HG03097 (cell line): Measurements from ENCODE around the gene ANKRD63.

Experiments
- ATAC-seq: cut with Tn5 transposase; IDR thresholded peaks from one replicate; pipeline ENCODE4 v1.9.1; 2021; ENCODE audit not compliant: unreplicated experiment, low FRiP score

ANKRD63 gene

GRCh38 chr15:40282869-40283614 lies at the start of gene ANKRD63:
Gene ANKRD63, minus strand, starts transcription at chr15:40283064. Its CDS starts 478 bp downstream, at chr15:40282586.
- ATAC-seq, result no peak

GRCh38 chr15:40332113-40332781 lies 49.4 kb upstream of the ANKRD63 start:
- no peak for ATAC-seq

GRCh38 chr15:40331637-40332036 lies 48.8 kb upstream of the ANKRD63 start:
- ATAC-seq, result no peak

GRCh38 chr15:40331026-40331425 lies 48.2 kb upstream of the ANKRD63 start:
- no peak for ATAC-seq

DNA sequence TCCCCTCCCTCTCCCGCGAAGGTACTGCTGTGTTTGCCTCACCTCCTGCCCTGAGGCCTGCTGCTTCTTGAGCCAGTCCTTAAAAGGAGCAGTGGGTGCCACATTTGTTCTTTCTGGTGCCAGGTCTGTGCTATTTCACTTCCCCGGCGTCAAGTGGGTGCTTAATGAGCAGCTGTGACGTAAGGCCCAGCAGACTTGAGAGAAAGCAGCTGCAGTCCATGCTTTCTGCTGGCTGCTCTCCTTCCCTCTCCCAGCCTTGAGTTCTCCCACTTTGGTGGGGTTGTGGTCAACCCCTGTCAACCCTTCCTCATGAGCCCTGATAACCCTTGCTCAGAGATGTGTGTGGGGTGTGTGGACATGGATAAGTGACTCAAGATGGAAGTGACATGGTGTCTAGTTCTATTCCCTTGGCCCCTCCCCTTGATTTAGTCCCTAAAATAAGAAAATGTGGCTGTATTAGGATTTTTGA lies 47.5 kb upstream of the ANKRD63 start:
- ATAC-seq, result no peak

DNA sequence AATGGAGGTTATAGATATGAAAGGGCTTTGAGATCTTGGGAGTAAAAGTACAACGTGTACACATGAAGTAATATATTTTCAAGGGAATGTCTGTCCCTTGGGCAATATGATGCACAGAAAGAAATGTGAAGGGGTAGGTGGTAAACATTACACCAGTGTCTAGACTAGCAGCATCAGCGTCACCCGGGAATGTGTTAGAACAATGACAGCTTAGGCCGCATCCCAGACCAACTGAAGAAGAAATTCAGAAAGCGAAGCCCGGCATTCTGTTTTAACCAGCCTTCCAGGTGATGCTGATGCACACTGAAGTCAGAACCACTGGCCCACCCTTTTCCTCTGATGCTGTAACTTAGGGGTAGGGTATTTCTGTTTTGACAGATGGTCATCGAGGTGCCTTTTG lies 46.9 kb upstream of the ANKRD63 start:
- no peak for ATAC-seq

DNA sequence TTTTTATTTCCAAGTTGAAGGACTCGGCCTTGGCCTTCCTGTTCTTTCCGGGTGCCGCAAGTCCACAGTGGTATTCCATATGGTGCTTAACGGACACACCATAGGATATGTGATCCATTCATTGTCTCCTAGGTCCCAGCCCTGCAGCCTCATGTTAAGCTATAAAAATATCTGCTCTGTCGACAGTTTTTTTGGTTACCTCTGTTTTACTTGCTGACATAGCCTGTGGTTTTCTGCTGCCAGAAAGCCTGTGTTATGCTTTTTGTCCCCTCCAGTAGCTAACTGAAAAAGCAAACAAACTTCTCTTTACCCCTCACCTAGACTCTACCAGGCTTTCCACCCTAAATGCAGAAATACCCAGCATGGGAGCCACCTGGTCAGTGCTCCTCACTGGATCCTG lies 45.9 kb upstream of the ANKRD63 start:
- no peak for ATAC-seq

DNA sequence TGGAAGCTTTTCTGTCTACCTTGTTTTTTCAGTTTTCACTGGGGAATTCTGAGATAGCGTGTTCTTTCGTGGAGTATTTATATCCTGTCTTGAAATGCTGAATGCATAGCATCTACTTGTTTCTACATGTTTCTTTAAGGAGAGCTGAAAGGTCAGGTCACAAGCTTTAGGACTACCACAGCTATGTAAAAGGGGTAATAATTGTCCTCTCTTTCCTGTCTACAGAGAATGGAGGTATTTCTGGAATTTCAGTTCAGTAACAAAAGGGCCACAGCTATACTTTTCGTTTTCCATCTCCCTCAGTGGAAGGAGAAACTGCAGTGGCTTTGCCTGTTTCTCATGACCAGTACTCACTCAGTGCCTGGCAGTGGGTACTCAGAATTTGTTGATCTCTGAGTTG lies 45.3 kb upstream of the ANKRD63 start:
- no peak for ATAC-seq

- ATAC-seq, result no peak
These were observed 44.6 kb upstream of the ANKRD63 start for GRCh38 chr15:40327457-40327856.

GRCh38 chr15:40325700-40326099 lies 42.8 kb upstream of the ANKRD63 start:
- ATAC-seq, result no peak

DNA sequence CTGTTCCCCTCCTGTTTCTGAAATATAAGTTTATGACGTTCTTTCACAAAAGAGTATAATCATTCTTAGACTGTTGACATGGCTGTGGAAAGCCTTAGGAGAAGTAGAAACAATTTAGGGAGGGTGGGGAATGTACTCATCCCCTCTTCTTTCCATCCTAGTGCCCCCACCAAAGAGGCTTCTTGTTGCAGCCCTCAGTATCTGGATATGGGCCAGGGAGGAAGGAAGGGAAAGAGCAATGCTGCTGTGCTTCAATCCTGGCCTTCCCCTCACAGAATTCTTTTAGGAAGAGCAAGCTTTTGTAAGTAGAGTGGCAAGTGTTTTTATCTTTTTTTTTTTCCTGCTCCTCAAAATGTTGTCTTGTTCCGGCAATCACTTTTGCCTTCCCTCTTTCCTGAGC lies 42.3 kb upstream of the ANKRD63 start:
- no peak for ATAC-seq

DNA sequence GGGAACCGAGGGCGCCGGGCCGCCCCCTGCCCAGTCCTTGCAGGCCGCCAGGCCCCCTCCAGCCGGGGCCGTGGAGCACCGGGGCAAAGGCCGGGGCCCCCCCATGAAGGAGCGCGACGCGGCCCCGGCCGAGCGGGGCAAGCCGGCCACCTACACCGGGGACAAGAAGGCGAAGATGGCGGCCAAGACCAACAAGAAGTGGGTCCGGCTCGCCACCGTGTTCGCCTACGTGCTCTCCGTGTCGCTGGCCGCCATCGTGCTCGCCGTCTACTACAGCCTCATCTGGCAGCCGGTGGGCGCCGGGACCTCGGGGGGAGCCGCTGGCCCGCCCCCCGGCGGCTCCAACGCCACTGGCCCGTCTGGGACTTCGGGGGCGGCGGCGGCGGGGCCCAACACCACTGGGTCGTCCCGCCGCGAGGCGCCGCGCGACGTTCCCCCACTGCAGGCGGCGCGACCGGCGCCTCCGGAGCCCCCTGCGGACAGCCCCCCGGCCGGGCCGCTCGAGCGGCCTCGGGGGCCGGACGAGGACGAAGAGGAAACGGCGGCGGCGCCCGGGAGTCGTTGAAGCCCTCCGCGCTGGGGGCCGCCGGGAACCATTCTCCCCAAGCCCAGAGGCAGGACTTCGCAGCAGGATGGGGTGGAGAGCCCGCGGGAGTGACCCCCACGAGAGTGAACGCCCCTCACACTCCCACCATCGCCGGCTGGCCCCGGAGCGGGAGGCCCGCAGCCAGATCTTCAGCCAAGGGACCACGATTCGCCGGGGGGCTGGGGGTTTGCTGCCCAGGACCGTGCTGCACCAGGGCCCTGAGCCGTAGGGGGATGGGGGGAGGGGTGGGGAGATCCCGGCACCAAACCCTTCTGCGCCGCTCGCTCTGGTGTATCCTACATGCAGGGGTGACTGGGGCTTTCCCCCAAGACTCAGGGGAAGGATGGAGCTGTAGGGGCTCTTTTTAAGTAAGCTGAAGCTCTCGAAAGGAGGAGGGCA lies 41.4 kb upstream of the ANKRD63 start:
- ATAC-seq, result peak; percentile 5

GRCh38 chr15:40323239-40323952 lies 40.5 kb upstream of the ANKRD63 start, which contains the start of gene INAFM2:
Gene INAFM2, plus strand, starts transcription at chr15:40323692. Its CDS starts 364 bp downstream, at chr15:40324056.
- ATAC-seq, result peak; percentile 88

GRCh38 chr15:40322531-40323238 lies 39.8 kb upstream of the ANKRD63 start:
- ATAC-seq, result no peak

GRCh38 chr15:40320931-40321371 lies 38.1 kb upstream of the ANKRD63 start:
- no peak for ATAC-seq

GRCh38 chr15:40320409-40320808 lies 37.5 kb upstream of the ANKRD63 start:
- ATAC-seq, result no peak

- no peak for ATAC-seq
These were observed 34.7 kb upstream of the ANKRD63 start for GRCh38 chr15:40317580-40317979.

DNA sequence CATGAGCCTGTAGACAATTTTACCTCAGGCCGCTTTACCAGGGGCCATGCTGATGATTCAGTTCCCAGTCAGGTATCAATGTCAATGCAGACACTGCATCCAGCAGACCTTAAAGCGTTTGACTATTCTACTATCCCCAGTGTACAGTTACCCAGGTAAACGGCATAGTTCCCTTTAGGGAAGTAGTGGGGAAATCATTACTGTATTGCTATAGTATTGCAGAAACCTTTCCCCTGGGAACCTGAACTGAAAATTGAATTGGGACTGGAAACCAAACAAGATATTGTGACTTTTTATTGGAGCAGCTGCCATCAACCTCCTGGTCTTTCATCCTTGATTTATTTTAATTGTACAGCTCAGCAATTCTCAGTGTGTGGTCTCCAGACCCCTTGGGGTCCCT lies 34.1 kb upstream of the ANKRD63 start:
- no peak for ATAC-seq

GRCh38 chr15:40314723-40315276 lies 31.9 kb upstream of the ANKRD63 start:
- no peak for ATAC-seq
